ENCODE measurements around the gene ELMO2. TPM values are rescaled to one million over a fixed set of nuclear protein-coding genes. Genes with fewer than 3 reads are reported as not detected.

ELMO2 gene
- total and polyA plus RNA-seq, 2 of the 4 experiments (the other 2 are of a cell fraction), result 29.2 to 52.7 TPM

GRCh38 chr20:46354920-46355654, 51.3 kb downstream of the ELMO2 start:
- no peak overlapping the region for H3K23ac ChIP-seq (ENCODE audit: low read depth, low read length)
- peaks cover 5% of the 10 kb centered on the region; the same call in 1 of the 2 replicates for H3K9me1 ChIP-seq (ENCODE audit: insufficient read depth, low read length)
- no peak overlapping the region for H3K27ac ChIP-seq (ENCODE audit: insufficient read depth, low read length)
- no TSS peak for BruUV-seq (replicated peaks)
- no peak overlapping the region for H3K56ac ChIP-seq (ENCODE audit: extremely low read depth, insufficient read depth, low read length)
- H2BK20ac ChIP-seq (ENCODE audit: low read depth, low read length), result no peak overlapping the region
- no peak for TF ChIP-seq SMC3 (IDR thresholded peaks at IDR 0.05; ENCODE audit: low read depth, low read length)
- no peak for TF ChIP-seq CHD1 (IDR thresholded peaks at IDR 0.05; ENCODE audit: low read depth, low read length)
- TF ChIP-seq MXI1 (IDR thresholded peaks at IDR 0.05; ENCODE audit: borderline replicate concordance, low read depth, low read length), result no peak
- TF ChIP-seq RCOR1 (IDR thresholded peaks at IDR 0.05; ENCODE audit: insufficient replicate concordance, low read length), result no peak
- no peak for TF ChIP-seq MAZ (IDR thresholded peaks at IDR 0.05; ENCODE audit: borderline replicate concordance, low read depth, low read length)
- TF ChIP-seq USF2 (IDR thresholded peaks at IDR 0.05; ENCODE audit: low read depth, low read length), result no peak
- TF ChIP-seq POLR2A (IDR thresholded peaks at IDR 0.05; ENCODE audit: low read depth, low read length), result no peak
- H3K9me3 ChIP-seq (ENCODE audit: control insufficient read depth, insufficient read depth, low read length), result no peaks in the 10 kb centered on the region
- H4K5ac ChIP-seq (ENCODE audit: low read depth, low read length), result no peak overlapping the region
- in situ Hi-C loops (cut with MboI; ENCODE audit: low sequenced_read_pairs), result no loop called here
- H3K27me3 ChIP-seq (ENCODE audit: control insufficient read depth, insufficient read depth, low read length), result no peaks in the 10 kb centered on the region
- no peak overlapping the region for H3K18ac ChIP-seq (ENCODE audit: low read depth, low read length)
- peak overlapping the region; percentile 18 for H2AK9ac ChIP-seq (replicated peaks; ENCODE audit: low read depth, low read length, poor library complexity)
- no peak overlapping the region for H3K9ac ChIP-seq (ENCODE audit: low read depth, low read length)
- DNase-seq, result no peak
- H2BK5ac ChIP-seq (ENCODE audit: low read depth, low read length, poor library complexity, severe bottlenecking), result no peak overlapping the region
- dilution Hi-C loops (cut with HindIII; ENCODE audit: low sequenced_read_pairs, unreplicated experiment), result no loop called here
- no peak overlapping the region for H4K91ac ChIP-seq (ENCODE audit: insufficient read depth, low read depth, low read length)
- no peak overlapping the region for H2AK5ac ChIP-seq (ENCODE audit: low read depth, low read length)
- intact Hi-C loops (cut with micrococcal nuclease), result no loop called here
- ATAC-seq (ENCODE audit: low read depth), result no peak
- H4K20me1 ChIP-seq (ENCODE audit: insufficient read depth, low read length), result peaks cover 19% of the 10 kb centered on the region; the same call in 1 of the 2 replicates
- H3K36me3 ChIP-seq (ENCODE audit: control insufficient read depth, insufficient read depth, low read length), result peaks cover 31% of the 10 kb centered on the region; the same call in 1 of the 2 replicates
- peaks cover 10% of the 10 kb centered on the region for H3K4me1 ChIP-seq (ENCODE audit: control insufficient read depth, insufficient read depth, low read length)
- no peak overlapping the region for H3K4me3 ChIP-seq (ENCODE audit: insufficient read depth, low read depth, low read length)
- H2AFZ ChIP-seq (replicated peaks; ENCODE audit: low read length, poor library complexity), result no peak overlapping the region
- peaks cover under 1 to 28% of the 10 kb centered on the region in 2 experiments for H3K79me1 ChIP-seq (ENCODE audit: low read depth in 1 of 2, low read length in 2 of 2)
- no peak overlapping the region for H2BK15ac ChIP-seq (ENCODE audit: low read depth, low read length)
- H3K4ac ChIP-seq (ENCODE audit: low read depth, low read length), result no peak overlapping the region
- no peak overlapping the region for H2BK120ac ChIP-seq (ENCODE audit: low read depth, low read length)
- ChIA-PET CTCF (no interaction called here), POLR2A (ENCODE audit: unreplicated experiment) (no interaction called here)
- no peak overlapping the region for H3K14ac ChIP-seq (replicated peaks; ENCODE audit: low read depth, low read length)
- H4K8ac ChIP-seq (ENCODE audit: low read depth in 2 of 2, low read length in 2 of 2), result no peak overlapping the region
- no peak overlapping the region for H3K4me2 ChIP-seq (ENCODE audit: low read depth, low read length)
- WGBS, 2 experiments (ENCODE audit: extremely low coverage in 2 of 2, insufficient read length in 1 of 2), result 96% methylated on average over 10 of the region's 20 CpGs; no CpG with 5 or more reads in 1 of the 2 experiments
